Neural crest cell (in vitro differentiated cells): ENCODE data around the gene CHMP4A. TPM values are rescaled to one million over a fixed set of nuclear protein-coding genes. Genes with fewer than 3 reads are reported as not detected.

ENCODE experiments used
- DNase-seq: peaks from one replicate; pipeline ENCODE4 v3.0.0; 2021; ENCODE audit warnings: low read depth, mixed read lengths, low spot score
- H3K27ac Mint-ChIP-seq: one replicate; pipeline ENCODE4 v1.8.0; 2021; ENCODE audit warnings: mild to moderate bottlenecking, mixed read lengths; ENCODE audit not compliant: unreplicated experiment
- H3K27me3 Mint-ChIP-seq: 2 replicates; pipeline ENCODE4 v1.8.0; 2021; ENCODE audit warnings: low read depth, mild to moderate bottlenecking, mixed read lengths
- H3K36me3 Mint-ChIP-seq: 2 replicates; pipeline ENCODE4 v1.8.0; 2021; ENCODE audit warnings: low read depth, mild to moderate bottlenecking, mixed read lengths
- H3K4me1 Mint-ChIP-seq: 2 replicates; pipeline ENCODE4 v1.8.0; 2021; ENCODE audit warnings: mixed read lengths
- H3K4me3 Mint-ChIP-seq: one replicate; pipeline ENCODE4 v1.8.0; 2021; ENCODE audit warnings: mild to moderate bottlenecking, mixed read lengths
- H3K9me3 Mint-ChIP-seq: 2 replicates; pipeline ENCODE4 v1.8.0; 2021; ENCODE audit warnings: mixed read lengths
- CTCF ChIP-seq: fragments of 200-600 bp; sonication (generic); conservative IDR thresholded peaks from 2 replicates; pipeline ENCODE4 v1.5.0; 2021; ENCODE audit warnings: antibody characterized with exemption, mild to moderate bottlenecking
- total RNA-seq: library from RNA; stranded (reverse); gene quantifications from 2 replicates; pipeline ENCODE4 v1.2.1, GENCODE V29; 2021

CHMP4A gene
- total RNA-seq, 1 donor from 2014 or later, result 44.7 TPM

- no peak for TF ChIP-seq CTCF
- no peaks in the 10 kb centered on the region for H3K9me3 Mint-ChIP-seq
- DNase-seq, result no peak
- H3K36me3 Mint-ChIP-seq, result peaks cover 6% of the 10 kb centered on the region
- H3K27ac Mint-ChIP-seq, result no peak overlapping the region
- peaks cover 4% of the 10 kb centered on the region for H3K4me1 Mint-ChIP-seq
- peak overlapping the region; percentile 70 for H3K4me3 Mint-ChIP-seq
- H3K27me3 Mint-ChIP-seq, result peaks cover 2% of the 10 kb centered on the region
These were observed 33.1 kb downstream of the CHMP4A start for GRCh38 chr14:24179961-24180796.

GRCh38 chr14:24179294-24179960, 33.9 kb downstream of the CHMP4A start:
- H3K36me3 Mint-ChIP-seq, result peaks cover 10% of the 10 kb centered on the region
- H3K27me3 Mint-ChIP-seq, result peaks cover 2% of the 10 kb centered on the region
- no peak for DNase-seq
- H3K4me1 Mint-ChIP-seq, result peaks cover 8% of the 10 kb centered on the region
- no peaks in the 10 kb centered on the region for H3K9me3 Mint-ChIP-seq
- peak overlapping the region; percentile 72 for H3K4me3 Mint-ChIP-seq
- H3K27ac Mint-ChIP-seq, result no peak overlapping the region
- no peak for TF ChIP-seq CTCF

GRCh38 chr14:24178399-24179178, 34.7 kb downstream of the CHMP4A start:
- Mint-ChIP-seq H3K27me3 (peaks cover 2% of the 10 kb centered on the region), H3K4me3 (peak overlapping the region; percentile 72), H3K27ac (no peak overlapping the region), H3K4me1 (peaks cover 11% of the 10 kb centered on the region), H3K9me3 (no peaks in the 10 kb centered on the region), H3K36me3 (peaks cover 10% of the 10 kb centered on the region)
- DNase-seq, result no peak
- no peak for TF ChIP-seq CTCF

GRCh38 chr14:24177891-24178290, 35.4 kb downstream of the CHMP4A start:
- TF ChIP-seq CTCF, result no peak
- H3K9me3 Mint-ChIP-seq, result no peaks in the 10 kb centered on the region
- no peak for DNase-seq
- H3K4me3 Mint-ChIP-seq, result no peak overlapping the region
- peaks cover 18% of the 10 kb centered on the region for H3K4me1 Mint-ChIP-seq
- peaks cover 10% of the 10 kb centered on the region for H3K36me3 Mint-ChIP-seq
- peaks cover 2% of the 10 kb centered on the region for H3K27me3 Mint-ChIP-seq
- H3K27ac Mint-ChIP-seq, result no peak overlapping the region

GRCh38 chr14:24177041-24177825, 36.1 kb downstream of the CHMP4A start:
- Mint-ChIP-seq H3K4me1 (peaks cover 22% of the 10 kb centered on the region), H3K27ac (no peak overlapping the region), H3K4me3 (peak overlapping the region; percentile 59), H3K9me3 (no peaks in the 10 kb centered on the region), H3K27me3 (peaks cover 2% of the 10 kb centered on the region), H3K36me3 (peaks cover 7% of the 10 kb centered on the region)
- no peak for TF ChIP-seq CTCF
- DNase-seq, result no peak
